Airway epithelial cell (primary cell): ENCODE data around the gene MCTP1. TPM values are rescaled to one million over a fixed set of nuclear protein-coding genes. Genes with fewer than 3 reads are reported as not detected.

Experiments
- total RNA-seq: library from RNA; depleted of rRNA; stranded (reverse); fragments of >200 nt; gene quantifications from 2 replicates; pipeline ENCODE4 v1.2.3, GENCODE V29; 2015

MCTP1 gene
- 0.92 and 1.3 TPM in 2 replicates for total RNA-seq

DNA sequence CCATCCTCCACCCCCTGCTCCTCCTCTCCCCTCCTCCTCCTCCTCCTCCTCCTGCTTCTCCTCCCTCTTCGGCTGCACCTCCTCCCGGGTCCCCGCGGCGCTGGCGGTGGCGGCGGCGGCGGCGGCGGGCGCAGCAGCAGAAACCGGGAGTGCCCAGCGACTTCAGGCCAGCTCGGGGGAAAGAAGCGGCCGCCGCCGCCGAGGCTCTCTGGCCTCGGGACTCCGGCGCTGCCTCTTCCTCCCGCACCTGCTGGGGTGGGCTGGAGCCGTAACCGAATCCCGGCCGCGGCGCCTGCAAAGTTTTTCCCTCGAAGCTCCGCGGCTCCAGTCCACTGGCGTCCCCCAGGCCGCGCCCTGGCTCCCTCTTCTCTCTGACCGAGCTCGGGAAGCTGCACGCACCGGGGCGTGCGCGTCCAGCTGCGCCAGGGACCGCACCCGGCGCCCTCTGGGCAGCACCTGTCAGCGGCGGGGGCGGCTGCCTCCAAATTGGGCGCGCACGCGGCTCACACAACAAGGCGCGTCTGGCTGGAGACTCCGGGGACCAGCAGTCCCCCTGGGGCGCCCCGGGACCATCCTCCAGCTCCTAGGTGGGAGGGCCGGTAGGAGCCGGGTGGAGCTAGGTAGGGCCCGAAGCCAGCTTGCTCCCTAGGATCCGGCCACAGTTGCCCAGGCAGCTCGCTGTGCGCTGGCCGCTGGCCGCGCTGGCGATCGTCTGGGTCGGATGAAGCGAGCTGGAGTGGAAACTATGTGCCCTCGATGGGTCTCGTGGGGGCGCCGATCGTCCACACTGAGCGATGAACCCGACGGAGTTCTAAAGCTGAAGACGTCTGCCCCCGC is at the start of gene MCTP1:
Gene MCTP1 (minus strand): TSS at position 523 of the 837 bp plus-strand sequence.

Other genes with a start within 250 kb of the MCTP1 start
- not detected in 2 replicates for gene FAM81B, start 106.3 kb upstream of the MCTP1 start, total RNA-seq